ENCODE data around the gene GPATCH2.
"Not testable (repeated sequence)": the region's sequence is repeated elsewhere in the genome, so short reads cannot be mapped to it uniquely, and the experiment has no call there.

GPATCH2 gene

GRCh38 chr1:217443845-217444244, 187.0 kb downstream of the GPATCH2 start:
- no peak for DNase-seq (ENCODE audit: low read depth)

GRCh38 chr1:217437376-217437775, 193.5 kb downstream of the GPATCH2 start:
- no peak for DNase-seq (ENCODE audit: low read depth)

DNA sequence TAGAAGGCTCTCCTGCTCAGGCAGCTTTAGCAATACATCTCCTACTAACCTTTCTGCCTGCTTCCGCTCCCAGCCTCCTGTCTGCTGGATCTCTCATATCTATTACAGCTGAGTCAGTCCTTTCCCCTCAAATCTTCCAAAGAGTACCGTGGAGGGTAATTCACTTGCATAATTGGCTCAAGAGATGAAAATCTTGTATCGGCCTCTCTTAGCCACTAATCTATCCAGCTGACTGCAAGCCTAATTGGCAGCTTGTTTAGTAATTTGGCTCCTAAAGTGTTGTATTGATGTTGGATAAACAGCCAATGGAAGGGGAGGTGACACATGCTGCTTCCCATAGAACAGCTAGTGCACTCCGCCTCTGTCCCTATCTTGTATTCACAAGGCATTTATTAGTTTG, 195.7 kb downstream of the GPATCH2 start:
- no peak for DNase-seq (ENCODE audit: low read depth)

- DNase-seq (ENCODE audit: low read depth): no peak
Measured at GRCh38 chr1:217433664-217434063, 197.2 kb downstream of the GPATCH2 start.

- DNase-seq (ENCODE audit: low read depth): no peak
Measured at GRCh38 chr1:217432339-217432738, 198.6 kb downstream of the GPATCH2 start.

DNA sequence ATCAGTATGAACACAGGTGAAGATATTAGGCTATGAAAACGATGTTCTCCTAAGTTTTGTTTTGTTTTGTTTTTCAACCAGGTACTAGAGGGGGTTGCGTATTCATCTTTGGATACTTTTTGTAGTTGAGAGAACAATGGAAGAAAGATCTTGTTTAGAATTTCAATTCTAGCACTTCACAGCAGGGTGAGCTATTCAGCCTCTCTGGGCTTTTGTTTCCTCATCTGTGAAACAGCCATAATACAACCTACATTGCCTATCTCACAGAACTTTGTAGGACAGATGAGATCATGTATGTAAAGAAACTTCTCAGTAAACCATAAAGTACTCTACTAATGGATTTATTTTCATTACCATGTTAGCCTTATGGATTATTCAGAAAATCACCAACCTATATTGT, 199.5 kb downstream of the GPATCH2 start:
- DNase-seq (ENCODE audit: low read depth): peak; percentile 15

DNA sequence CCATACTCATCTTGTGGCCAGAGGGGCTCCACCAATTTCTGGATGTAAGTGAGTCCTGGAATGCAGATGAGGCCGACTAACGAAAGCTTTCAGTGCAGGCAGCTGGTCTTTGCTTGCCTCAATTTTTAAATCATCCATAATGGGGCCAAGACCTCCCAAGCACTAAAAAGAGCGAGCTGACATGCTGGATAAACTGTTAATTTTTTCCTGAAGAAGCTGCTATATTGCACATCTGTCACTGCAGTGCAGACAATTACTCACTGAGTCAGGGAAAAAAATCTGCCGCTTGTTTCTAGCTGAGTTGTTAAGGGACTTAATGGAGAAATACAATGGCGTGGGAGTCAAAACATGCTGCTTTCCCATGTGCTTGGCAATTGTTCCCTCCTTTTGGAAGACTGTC, 205.5 kb downstream of the GPATCH2 start:
- no peak for DNase-seq (ENCODE audit: low read depth)

- no peak for DNase-seq (ENCODE audit: low read depth)
Measured at GRCh38 chr1:217419194-217419551, 211.7 kb downstream of the GPATCH2 start.

GRCh38 chr1:217418269-217419193, 212.4 kb downstream of the GPATCH2 start:
- no peak for DNase-seq (ENCODE audit: low read depth)

GRCh38 chr1:217417363-217417762, 213.5 kb downstream of the GPATCH2 start:
- no peak for DNase-seq (ENCODE audit: low read depth)

DNA sequence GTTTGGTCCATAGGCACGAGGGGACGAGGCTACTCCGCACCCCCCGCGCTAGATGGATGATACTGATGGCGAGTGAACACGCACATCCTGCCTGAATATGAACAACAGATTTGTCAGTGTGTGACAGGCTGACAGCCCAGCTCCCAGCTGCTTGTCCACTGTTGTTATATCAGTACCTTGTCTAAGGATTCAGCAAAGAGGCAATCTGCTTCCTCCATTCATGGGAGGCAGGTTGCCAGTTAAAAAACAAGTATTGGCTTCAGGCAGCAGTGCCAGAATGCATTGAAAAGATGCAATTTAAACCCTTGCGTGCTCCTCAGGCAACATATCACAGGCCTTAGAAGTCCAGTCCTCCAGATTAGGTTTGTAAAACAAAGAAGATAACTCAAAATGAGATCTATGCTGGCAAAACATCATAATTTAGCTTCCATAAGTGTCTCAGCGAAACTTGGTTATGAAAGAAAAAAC, 223.3 kb downstream of the GPATCH2 start:
- no peak for DNase-seq (ENCODE audit: low read depth)

DNA sequence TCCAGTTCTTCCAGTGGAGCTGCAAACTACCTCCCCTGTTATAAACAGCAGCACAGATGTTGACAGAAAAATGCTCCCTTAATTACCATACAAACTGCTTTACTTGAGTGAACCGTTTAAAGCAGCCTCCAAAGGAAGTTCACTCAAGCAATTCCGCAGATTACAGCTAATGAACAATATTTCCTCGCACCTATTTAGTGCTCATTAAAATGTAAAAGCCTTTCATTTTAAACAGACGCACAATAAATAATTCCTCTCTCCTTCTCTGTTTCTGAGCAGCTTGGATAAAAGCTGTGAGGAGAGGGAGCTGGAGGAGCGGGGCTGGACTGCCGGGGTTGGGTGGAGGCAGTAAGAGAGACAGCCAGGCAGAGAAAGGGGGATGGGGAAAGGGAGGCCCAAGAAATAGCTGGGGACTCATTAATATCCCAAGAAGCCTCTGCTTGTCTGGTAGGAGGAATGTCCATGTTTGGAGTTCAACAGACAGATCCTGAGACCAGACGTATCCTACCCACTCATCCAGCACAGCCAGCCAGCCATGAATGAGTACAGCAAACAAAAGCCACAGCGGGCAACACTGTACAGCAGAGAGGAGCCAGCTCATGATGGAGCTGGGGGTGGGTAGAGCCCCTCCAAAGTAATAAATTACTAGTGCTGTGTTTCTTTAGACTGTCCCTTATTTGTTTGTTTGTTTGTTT, 227.7 kb downstream of the GPATCH2 start:
- no peak for DNase-seq (ENCODE audit: low read depth)

GRCh38 chr1:217402301-217402700, 228.6 kb downstream of the GPATCH2 start:
- DNase-seq (ENCODE audit: low read depth): peak; percentile 45

DNA sequence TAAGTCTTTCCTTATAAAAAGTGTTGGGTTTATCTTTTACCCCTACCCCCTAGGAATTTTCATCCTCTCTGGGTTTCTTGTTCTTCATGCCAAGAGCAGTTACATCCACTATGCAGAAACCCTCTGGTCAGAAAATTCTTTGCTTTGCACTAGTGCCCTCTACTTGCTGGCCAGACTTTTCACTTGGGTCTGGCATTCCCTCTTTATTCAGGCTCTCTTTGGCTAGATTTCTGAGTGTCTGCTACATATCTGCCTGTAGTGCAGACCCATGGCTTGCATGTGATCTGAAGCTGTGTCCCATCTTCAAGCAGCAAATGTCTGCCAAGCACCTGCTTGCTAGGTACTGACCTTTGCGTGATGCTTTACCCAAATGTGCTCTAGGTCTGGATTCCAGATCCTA, 237.0 kb downstream of the GPATCH2 start:
- DNase-seq (ENCODE audit: low read depth): peak; percentile 13

DNA sequence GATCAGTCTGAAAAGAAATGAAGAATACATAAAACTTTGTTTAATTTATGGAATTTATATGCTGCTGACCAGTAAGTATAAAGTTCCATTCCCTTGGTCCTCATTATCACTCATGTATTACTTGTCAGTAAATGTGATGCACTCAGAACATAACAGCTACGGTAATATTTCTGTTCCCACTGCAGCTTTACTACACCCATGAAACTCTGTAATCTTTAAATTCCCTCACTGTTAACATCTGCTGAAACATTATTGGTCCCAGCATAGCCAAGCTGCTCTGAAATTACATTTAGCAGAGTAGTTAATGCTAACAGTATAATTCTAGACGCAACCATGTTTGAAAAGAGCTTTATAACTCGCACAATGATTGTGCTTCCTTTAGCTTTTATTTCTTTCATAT, 238.4 kb downstream of the GPATCH2 start:
- DNase-seq (ENCODE audit: low read depth): no peak

DNA sequence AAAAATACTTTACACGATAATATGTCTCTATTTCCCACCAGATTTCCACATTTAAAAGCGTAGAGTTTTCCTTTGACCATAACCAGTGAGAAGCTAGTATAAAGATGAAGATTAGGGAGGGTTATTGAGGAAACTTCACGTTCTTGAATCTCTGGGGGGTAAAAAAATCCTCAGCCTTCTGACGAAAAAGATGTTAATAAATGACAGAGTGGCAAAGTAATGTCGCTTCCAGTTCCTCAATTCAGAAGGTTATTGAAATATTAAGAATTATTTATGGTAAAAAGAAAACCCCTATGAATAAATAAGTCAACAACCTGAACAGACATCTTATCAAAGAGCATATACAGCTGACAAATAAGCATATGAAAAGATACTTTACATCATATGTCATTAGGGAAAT, 241.0 kb downstream of the GPATCH2 start:
- DNase-seq (ENCODE audit: low read depth): no peak

DNA sequence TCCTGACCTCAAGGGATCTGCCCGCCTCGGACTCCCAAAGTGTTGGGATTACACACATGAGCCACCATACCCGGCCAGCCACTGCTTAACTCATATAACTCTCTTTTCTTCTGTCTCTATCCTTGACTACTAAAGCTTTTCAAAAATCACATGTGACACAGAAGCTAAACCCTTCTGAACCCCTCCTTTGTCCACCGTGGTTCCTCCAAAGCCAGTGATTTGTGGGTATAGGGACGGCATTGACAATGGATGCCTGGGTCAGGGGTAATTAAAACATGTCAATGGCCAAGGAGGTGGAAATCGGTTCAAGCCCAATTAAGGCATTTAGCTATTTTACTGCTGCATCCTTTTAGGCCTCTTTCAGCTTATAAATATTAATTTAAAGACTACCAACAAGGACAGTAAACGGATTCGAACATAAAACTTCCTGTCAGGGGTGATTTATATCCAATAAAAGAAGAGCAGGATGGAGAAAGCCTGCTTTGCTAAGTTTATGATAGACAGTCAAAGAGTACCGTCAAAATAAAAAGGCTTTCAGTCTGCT, 242.3 kb downstream of the GPATCH2 start:
- DNase-seq (ENCODE audit: low read depth): no peak

DNA sequence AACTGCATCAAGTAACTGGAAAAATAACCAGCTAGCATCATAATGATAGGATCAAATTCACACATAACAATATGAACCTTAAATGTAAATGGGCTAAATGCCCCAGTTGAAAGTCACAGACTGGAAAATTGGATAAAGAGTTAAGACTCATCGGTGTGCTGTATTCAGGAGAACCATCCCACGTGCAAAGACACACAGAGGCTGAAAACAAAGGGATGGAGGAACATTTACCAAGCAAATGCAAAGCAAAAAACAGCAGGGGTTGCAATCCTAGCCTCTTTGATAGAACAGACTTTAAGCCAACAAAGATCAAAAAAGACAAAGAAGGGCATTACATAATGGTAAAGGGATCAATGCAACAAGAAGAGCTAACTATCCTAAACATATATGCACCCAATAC, 249.1 kb downstream of the GPATCH2 start:
- not testable (repeated sequence) for DNase-seq (ENCODE audit: low read depth)

GRCh38 chr1:217379804-217380203, 251.1 kb downstream of the GPATCH2 start:
- not testable (repeated sequence) for DNase-seq (ENCODE audit: low read depth)

DNA sequence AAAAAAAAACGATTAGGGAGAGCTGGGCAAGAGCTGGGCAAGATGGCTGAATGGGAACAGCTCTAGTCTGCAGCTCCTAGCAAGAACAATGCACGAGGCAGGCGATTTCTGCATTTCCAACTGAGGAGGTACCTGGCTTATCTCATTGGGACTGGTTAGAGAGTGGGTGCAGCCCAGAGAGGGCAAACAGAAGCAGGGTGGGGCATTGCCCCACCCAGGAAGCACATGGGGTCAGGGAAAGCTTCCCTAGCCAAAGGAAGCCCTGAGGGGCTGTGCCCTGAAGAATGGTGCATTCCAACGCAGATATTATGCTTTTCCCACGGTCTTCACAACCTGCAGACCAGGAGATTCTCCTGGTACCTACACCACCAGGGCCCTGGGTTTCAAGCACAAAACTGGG, 251.6 kb downstream of the GPATCH2 start:
- no peak for DNase-seq (ENCODE audit: low read depth)

Measured in ELR (cell line).